Measurements from ENCODE around the gene ANKRD66. TPM values are rescaled to one million over a fixed set of nuclear protein-coding genes. Genes with fewer than 3 reads are reported as not detected.

Gene ANKRD66
- total and polyA plus RNA-seq, 7 donors = not detected

GRCh38 chr6:46715141-46715540 lies 31.6 kb upstream of the ANKRD66 start:
- H3K27me3 ChIP-seq = no peaks in the 10 kb centered on the region
- no peak for DNase-seq
- no peak for TF ChIP-seq POLR2AphosphoS5 (IDR thresholded peaks at IDR 0.05)
- no peak for TF ChIP-seq POLR2A (IDR thresholded peaks at IDR 0.05)
- TF ChIP-seq, protein P1, sequence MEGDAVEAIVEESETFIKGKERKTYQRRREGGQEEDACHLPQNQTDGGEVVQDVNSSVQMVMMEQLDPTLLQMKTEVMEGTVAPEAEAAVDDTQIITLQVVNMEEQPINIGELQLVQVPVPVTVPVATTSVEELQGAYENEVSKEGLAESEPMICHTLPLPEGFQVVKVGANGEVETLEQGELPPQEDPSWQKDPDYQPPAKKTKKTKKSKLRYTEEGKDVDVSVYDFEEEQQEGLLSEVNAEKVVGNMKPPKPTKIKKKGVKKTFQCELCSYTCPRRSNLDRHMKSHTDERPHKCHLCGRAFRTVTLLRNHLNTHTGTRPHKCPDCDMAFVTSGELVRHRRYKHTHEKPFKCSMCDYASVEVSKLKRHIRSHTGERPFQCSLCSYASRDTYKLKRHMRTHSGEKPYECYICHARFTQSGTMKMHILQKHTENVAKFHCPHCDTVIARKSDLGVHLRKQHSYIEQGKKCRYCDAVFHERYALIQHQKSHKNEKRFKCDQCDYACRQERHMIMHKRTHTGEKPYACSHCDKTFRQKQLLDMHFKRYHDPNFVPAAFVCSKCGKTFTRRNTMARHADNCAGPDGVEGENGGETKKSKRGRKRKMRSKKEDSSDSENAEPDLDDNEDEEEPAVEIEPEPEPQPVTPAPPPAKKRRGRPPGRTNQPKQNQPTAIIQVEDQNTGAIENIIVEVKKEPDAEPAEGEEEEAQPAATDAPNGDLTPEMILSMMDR (IDR thresholded peaks at IDR 0.05) = no peak
- no peak for TF ChIP-seq EP300 (IDR thresholded peaks at IDR 0.05)
- no peaks in the 10 kb centered on the region for H3K9me3 ChIP-seq
- H3K4me3 ChIP-seq = no peak overlapping the region
- H3K4me1 ChIP-seq = no peaks in the 10 kb centered on the region
- no peak overlapping the region for H3K27ac ChIP-seq
- no peaks in the 10 kb centered on the region for H3K36me3 ChIP-seq
- intact Hi-C loops (cut with DNase I) = no loop called here

DNA sequence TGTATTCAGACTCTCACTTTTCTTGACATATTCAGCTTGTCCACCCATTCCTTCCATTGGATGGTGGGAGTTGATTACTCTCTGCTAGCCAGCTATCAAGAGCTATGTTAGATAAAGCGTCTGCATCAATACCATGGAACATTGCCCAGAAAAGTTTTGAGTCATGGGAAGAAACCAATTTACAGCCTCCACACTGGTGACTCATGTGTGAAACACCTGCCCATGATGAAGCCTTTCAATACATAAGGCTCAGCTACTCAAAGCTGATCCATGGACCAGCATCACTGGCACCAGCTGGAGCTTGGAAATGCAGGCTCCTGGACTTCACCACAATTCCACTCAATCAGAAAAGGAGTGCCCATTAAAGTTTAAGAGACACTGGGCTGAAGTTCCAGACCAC lies 27.6 kb upstream of the ANKRD66 start:
- 5 to 70% methylated on average over 1 of the region's 1 CpG for WGBS, 2 donors

DNA sequence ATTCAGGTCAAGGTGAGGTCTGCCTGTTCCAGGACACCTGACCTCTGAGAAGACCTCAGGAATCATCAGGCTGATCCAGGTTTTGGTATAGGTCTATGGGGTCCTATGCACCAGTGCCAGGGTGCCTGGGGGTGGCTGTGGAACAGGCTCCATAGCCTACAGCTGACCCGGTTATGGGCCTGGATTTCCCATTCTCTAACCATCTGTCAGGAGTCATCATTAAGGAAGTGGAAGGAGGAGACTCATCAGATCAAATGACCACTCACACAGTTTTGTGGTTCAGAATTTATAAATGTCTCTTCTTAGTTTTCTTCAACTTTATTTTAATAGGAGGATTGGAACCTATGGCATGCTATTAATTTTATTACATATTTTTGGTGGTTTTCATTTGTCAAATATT lies 26.3 kb upstream of the ANKRD66 start:
- Histone ChIP-seq H3K4me3 (no peak overlapping the region), H3K36me3 (no peaks in the 10 kb centered on the region), H3K4me1 (no peaks in the 10 kb centered on the region), H3K27ac (no peak overlapping the region), H3K27me3 (no peaks in the 10 kb centered on the region), H3K9me3 (no peaks in the 10 kb centered on the region)
- no peak for TF ChIP-seq POLR2A (IDR thresholded peaks at IDR 0.05)
- no peak for TF ChIP-seq EP300 (IDR thresholded peaks at IDR 0.05)
- TF ChIP-seq POLR2AphosphoS5 (IDR thresholded peaks at IDR 0.05) = no peak
- TF ChIP-seq, protein P1 (IDR thresholded peaks at IDR 0.05) = no peak
- intact Hi-C loops (cut with DNase I) = no loop called here
- DNase-seq = no peak
- 85 to 94% methylated on average over 1 of the region's 1 CpG for WGBS, 2 donors

More for the DNA sequence above, 27.6 kb upstream of the ANKRD66 start:
- no peak for DNase-seq
- Histone ChIP-seq H3K27ac (no peak overlapping the region), H3K36me3 (no peaks in the 10 kb centered on the region), H3K4me3 (no peak overlapping the region), H3K4me1 (no peaks in the 10 kb centered on the region), H3K9me3 (no peaks in the 10 kb centered on the region), H3K27me3 (no peaks in the 10 kb centered on the region)
- intact Hi-C loops (cut with DNase I) = no loop called here
- TF ChIP-seq POLR2AphosphoS5 (IDR thresholded peaks at IDR 0.05) (no peak), EP300 (IDR thresholded peaks at IDR 0.05) (no peak), POLR2A (IDR thresholded peaks at IDR 0.05) (no peak)
- TF ChIP-seq, protein P1 (IDR thresholded peaks at IDR 0.05) = no peak

DNA sequence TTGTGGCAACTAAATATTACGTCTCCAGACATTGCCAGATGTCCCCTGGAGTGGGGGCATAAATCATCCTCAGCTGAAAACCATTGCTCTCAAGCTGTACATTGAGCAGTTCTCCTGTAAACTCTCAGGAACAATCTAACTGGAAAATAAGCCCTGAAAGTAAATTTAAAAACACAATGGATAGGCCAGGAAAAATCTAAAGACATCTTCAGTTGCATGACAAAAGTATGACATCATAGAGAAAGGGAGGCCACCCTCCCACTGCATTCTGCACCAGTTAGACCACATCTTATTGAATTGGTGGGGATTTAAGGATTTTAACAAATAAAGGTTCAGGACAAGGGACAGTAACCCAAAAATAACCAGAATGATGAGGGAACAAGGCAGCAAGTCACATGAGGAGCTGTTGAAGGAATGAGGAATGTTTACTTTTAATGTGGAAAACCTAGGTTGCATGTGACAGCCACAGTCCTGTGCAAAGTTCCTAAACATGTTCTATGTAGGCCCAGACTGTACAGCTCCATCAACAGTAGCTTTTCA lies 16.9 kb upstream of the ANKRD66 start:
- H3K27me3 ChIP-seq = peaks cover 0 to 9% (median 2%) of the 10 kb centered on the region in 3 donors
- no peak for DNase-seq
- H3K4me1 ChIP-seq = peaks cover 0 to 5% (median 1%) of the 10 kb centered on the region in 4 donors
- H3K9me3 ChIP-seq = no peaks in the 10 kb centered on the region
- TF ChIP-seq POLR2A (IDR thresholded peaks at IDR 0.05) (no peak), POLR2AphosphoS5 (IDR thresholded peaks at IDR 0.05) (no peak), EP300 (IDR thresholded peaks at IDR 0.05) (no peak)
- TF ChIP-seq, protein P1 (IDR thresholded peaks at IDR 0.05) = no peak
- H3K36me3 ChIP-seq = no peaks in the 10 kb centered on the region
- whole genome bisulfite sequencing, 2 donors = 84 to 88% methylated on average over 1 of the region's 1 CpG
- no peak overlapping the region for H3K27ac ChIP-seq
- H3K4me3 ChIP-seq = no peak overlapping the region
- intact Hi-C loops (cut with DNase I) = no loop called here

DNA sequence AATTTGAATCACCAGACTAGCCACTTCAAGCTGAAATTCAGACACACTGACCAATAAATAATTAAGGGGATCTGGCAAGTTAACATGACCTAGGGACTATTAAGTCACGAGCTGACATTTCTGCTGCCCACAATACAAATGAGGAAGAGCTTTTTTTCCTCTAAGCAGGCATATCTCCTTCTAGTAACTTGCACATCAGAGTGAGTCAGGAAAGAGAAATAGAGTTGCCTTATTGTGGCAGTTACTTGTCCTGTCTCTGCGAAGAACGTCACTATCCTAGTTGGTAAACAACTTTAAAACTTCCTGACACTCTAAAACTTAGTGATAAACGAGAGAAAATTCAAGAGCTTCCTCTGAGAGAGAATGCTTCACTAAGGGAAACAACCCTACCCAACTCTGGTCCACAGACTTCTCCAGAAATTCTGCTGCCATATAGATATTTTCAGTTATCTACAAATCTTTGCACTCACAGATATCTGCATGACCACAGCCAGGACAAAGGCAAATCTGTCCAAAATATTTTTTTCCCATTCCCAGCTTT lies 15.7 kb upstream of the ANKRD66 start:
- Histone ChIP-seq H3K27ac (no peak overlapping the region), H3K9me3 (no peaks in the 10 kb centered on the region), H3K4me1 (peaks cover 0 to 14% (median 11%) of the 10 kb centered on the region in 4 donors), H3K27me3 (peaks cover 0 to 21% (median 12%) of the 10 kb centered on the region in 3 donors), H3K4me3 (no peak overlapping the region), H3K36me3 (no peaks in the 10 kb centered on the region)
- intact Hi-C loops (cut with DNase I) = no loop called here
- DNase-seq = no peak
- WGBS, 2 donors = 42 to 60% methylated on average over 4 of the region's 4 CpGs
- TF ChIP-seq, protein P1 (IDR thresholded peaks at IDR 0.05) = no peak
- no peak for TF ChIP-seq POLR2AphosphoS5 (IDR thresholded peaks at IDR 0.05)
- TF ChIP-seq POLR2A (IDR thresholded peaks at IDR 0.05) = no peak
- no peak for TF ChIP-seq EP300 (IDR thresholded peaks at IDR 0.05)

Data from sigmoid colon (tissue), 7 donors.